OCI-LY1 (cell line): ENCODE measurements around the gene PLXND1.

Experiments
- H2AFZ ChIP-seq: fragments of 200-600 bp; sonication (generic), shearing (Covaris generic); 2 replicates; pipeline ENCODE4 v1.6.0; 2014; ENCODE audit warnings: antibody characterized with exemption, mild to moderate bottlenecking, low read length
- H3F3A ChIP-seq: fragments of 200-600 bp; sonication (generic), shearing (Covaris generic); 2 replicates; pipeline ENCODE4 v1.6.0; 2014; ENCODE audit warnings: mild to moderate bottlenecking, antibody characterized with exemption, low read length, moderate library complexity; ENCODE audit not compliant: insufficient read depth
- H3K27ac ChIP-seq: fragments of 200-600 bp; sonication (generic); 2 replicates; pipeline ENCODE4 v1.5.1; 2014; ENCODE audit warnings: low read length, mixed run types, mild to moderate bottlenecking, low read depth; ENCODE audit not compliant: poor library complexity, severe bottlenecking
- H3K27me3 ChIP-seq: fragments of 200-600 bp; sonication (generic); 2 replicates; pipeline ENCODE4 v1.6.0; 2014; ENCODE audit warnings: antibody characterized with exemption, mild to moderate bottlenecking, low read length, moderate library complexity; ENCODE audit not compliant: insufficient read depth
- H3K36me3 ChIP-seq: fragments of 200-600 bp; sonication (generic); 2 replicates; pipeline ENCODE4 v1.6.1; 2014; ENCODE audit warnings: mild to moderate bottlenecking, antibody characterized with exemption, low read length, moderate library complexity, mixed read lengths; ENCODE audit not compliant: insufficient read depth
- H3K4me1 ChIP-seq: fragments of 200-600 bp; sonication (generic); 2 replicates; pipeline ENCODE4 v1.5.1; 2014; ENCODE audit warnings: mild to moderate bottlenecking, low read length, moderate library complexity; ENCODE audit not compliant: insufficient read depth, severe bottlenecking
- H3K4me2 ChIP-seq: fragments of 200-600 bp; sonication (generic), shearing (Covaris generic); 2 replicates; pipeline ENCODE4 v1.6.1; 2014; ENCODE audit warnings: low read length
- H3K4me3 ChIP-seq: fragments of 200-600 bp; sonication (generic); 2 replicates; pipeline ENCODE4 v1.5.1; 2014; ENCODE audit warnings: low read length, low read depth, mild to moderate bottlenecking, mixed read lengths; ENCODE audit not compliant: poor library complexity, severe bottlenecking
- H3K79me2 ChIP-seq: fragments of 200-600 bp; shearing (Covaris generic); 2 replicates; pipeline ENCODE4 v1.6.1; 2016; ENCODE audit warnings: mixed run types, low read length, mixed read lengths; ENCODE audit not compliant: insufficient read depth
- H3K9ac ChIP-seq: fragments of 200-600 bp; sonication (generic), shearing (Covaris generic); 2 replicates; pipeline ENCODE4 v1.6.1; 2014; ENCODE audit warnings: mild to moderate bottlenecking, low read length, mixed read lengths
- H3K9me2 ChIP-seq: fragments of 200-600 bp; sonication (generic), shearing (Covaris generic); 2 replicates; pipeline ENCODE4 v1.6.1; 2014; ENCODE audit warnings: low read depth, mild to moderate bottlenecking, low read length, mixed read lengths
- H3K9me3 ChIP-seq: fragments of 200-600 bp; shearing (Covaris generic); 2 replicates; pipeline ENCODE4 v1.6.1; 2014; ENCODE audit warnings: low read length, mixed read lengths
- H4K20me1 ChIP-seq: fragments of 200-600 bp; sonication (generic), shearing (Covaris generic); 2 replicates; pipeline ENCODE4 v1.6.0; 2016; ENCODE audit warnings: mild to moderate bottlenecking, low read length; ENCODE audit not compliant: insufficient read depth
- EZH2 ChIP-seq: fragments of 200-600 bp; sonication (generic), shearing (Covaris generic); IDR thresholded peaks from 2 replicates; pipeline ENCODE4 v1.8.0; 2017; ENCODE audit warnings: borderline replicate concordance, mixed run types, mild to moderate bottlenecking, antibody characterized with exemption, low read length, moderate library complexity, mixed read lengths
- TF ChIP-seq, protein P1 (sequence below): fragments of 200-600 bp; sonication (generic), shearing (Covaris generic); IDR thresholded peaks from 2 replicates; pipeline ENCODE4 v1.5.1; 2017; ENCODE audit warnings: mild to moderate bottlenecking, antibody characterized with exemption, low read length, moderate library complexity, mixed read lengths

The PLXND1 gene

DNA sequence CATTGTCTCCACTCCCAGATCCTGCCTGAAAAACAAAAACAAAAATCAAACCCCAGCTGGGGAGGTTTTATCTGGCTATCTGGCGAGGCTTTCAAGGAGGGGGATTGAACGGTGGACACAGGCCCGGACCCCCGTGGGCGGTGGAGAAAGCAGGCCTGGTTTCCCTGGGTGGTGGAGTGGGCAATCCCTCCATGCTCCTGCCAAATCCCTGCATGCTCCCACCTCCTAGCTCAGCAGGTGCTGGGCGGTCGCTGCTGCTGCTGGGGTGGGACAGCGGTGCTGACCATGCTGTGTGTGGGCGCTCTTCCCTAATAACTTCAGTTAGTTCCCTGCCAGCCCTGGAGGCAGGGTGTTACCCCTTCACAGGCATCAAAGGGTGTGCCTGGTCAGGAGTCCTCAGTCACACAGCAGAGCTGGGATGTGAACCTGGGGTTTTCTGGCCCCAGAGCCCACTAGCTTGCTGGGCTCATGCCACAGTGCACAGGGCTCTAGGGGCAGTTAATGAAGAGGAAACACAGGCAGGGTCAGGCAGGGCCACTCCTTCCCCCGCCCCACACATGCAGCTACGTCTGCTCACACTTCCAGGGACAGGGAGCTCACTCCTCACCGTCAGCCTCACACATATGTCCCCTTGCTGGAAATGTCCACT, 15.9 kb upstream of the PLXND1 start:
- Histone ChIP-seq H3K9ac (no peak overlapping the region), H3K79me2 (no peaks in the 10 kb centered on the region), H3K36me3 (no peaks in the 10 kb centered on the region), H3K27ac (no peak overlapping the region), H3K4me2 (no peak overlapping the region), H3F3A (no peaks in the 10 kb centered on the region), H3K4me1 (peaks cover 13% of the 10 kb centered on the region), H3K27me3 (peaks cover 19% of the 10 kb centered on the region), H2AFZ (no peak overlapping the region), H4K20me1 (no peaks in the 10 kb centered on the region), H3K9me3 (no peaks in the 10 kb centered on the region), H3K4me3 (no peak overlapping the region), H3K9me2 (no peaks in the 10 kb centered on the region)
- TF ChIP-seq EZH2 = no peak
- TF ChIP-seq, protein P1, sequence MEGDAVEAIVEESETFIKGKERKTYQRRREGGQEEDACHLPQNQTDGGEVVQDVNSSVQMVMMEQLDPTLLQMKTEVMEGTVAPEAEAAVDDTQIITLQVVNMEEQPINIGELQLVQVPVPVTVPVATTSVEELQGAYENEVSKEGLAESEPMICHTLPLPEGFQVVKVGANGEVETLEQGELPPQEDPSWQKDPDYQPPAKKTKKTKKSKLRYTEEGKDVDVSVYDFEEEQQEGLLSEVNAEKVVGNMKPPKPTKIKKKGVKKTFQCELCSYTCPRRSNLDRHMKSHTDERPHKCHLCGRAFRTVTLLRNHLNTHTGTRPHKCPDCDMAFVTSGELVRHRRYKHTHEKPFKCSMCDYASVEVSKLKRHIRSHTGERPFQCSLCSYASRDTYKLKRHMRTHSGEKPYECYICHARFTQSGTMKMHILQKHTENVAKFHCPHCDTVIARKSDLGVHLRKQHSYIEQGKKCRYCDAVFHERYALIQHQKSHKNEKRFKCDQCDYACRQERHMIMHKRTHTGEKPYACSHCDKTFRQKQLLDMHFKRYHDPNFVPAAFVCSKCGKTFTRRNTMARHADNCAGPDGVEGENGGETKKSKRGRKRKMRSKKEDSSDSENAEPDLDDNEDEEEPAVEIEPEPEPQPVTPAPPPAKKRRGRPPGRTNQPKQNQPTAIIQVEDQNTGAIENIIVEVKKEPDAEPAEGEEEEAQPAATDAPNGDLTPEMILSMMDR = no peak

DNA sequence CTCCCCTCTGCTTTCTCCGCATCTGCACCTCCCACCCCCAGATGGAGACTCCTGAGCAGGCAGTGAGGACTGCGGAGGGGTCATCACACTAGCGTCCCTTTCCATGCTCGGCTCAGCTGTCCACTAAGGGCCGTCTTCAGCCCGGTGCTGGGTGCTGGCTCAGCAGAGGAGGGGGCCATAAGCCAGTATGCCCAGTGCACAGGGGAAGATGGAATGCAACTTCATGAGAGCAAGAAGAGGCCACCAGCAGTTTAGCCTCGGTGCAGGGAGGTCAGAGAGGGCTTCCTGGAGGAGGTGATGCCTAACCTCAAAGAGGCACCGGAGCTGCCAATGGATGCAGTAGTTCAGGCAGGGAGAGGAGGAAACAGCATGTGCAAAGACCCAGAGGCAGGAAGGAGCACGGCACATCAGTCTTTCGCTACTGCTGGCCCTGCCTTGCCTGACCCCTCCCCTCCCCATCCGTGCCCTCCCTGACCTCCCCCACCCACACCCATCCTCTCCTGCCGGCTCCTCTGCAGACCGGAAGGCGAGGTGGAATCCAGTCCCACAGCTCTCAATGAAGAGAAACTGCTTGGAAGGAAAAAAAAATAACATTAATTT, 15.2 kb upstream of the PLXND1 start:
- Histone ChIP-seq H4K20me1 (no peaks in the 10 kb centered on the region), H3K4me2 (no peak overlapping the region), H3K4me1 (peaks cover 7% of the 10 kb centered on the region), H3K9ac (no peak overlapping the region), H3K79me2 (no peaks in the 10 kb centered on the region), H3K9me2 (no peaks in the 10 kb centered on the region), H2AFZ (no peak overlapping the region), H3K36me3 (no peaks in the 10 kb centered on the region), H3K4me3 (no peak overlapping the region), H3K9me3 (no peaks in the 10 kb centered on the region), H3K27me3 (peaks cover 19% of the 10 kb centered on the region), H3F3A (no peaks in the 10 kb centered on the region), H3K27ac (no peak overlapping the region)
- TF ChIP-seq EZH2 = no peak
- TF ChIP-seq, protein P1 = no peak

DNA sequence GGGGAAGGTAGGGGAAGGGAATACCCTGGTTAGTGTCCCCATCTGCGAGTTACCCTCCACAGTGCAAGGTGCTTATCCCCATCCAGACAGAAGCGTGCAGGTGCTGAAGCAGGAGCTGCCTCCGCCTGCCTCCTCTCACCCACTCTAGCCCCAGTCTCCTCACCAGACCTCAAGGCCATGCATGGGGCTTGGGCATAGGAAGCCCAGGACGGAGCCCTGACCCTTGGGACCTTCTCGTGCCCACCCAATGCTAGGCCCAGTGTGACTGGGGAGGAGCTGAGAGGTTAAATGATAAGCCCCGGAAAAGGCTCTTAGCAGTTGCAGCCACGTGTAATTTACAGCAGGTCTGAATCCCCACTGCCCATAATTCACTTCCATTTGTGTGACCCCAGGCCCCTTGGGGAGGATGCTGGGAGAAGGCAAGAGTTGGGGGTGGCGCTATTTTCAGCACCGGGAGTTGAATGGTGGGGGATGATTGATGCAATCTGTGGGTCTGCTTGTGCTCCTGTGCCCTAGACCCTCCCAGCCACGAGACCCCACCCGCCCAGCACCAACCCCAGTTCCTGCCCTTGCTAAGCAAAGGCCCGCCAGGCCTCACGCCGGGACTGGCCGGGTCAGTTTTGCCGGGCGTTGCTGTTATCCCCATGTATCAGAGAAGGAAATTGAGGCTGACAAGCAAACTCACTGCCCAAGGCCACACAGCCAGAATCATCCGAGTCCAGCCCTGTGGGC, 14.5 kb upstream of the PLXND1 start:
- no peak overlapping the region for H3K9ac ChIP-seq
- H3F3A ChIP-seq = no peaks in the 10 kb centered on the region
- H3K4me1 ChIP-seq = peaks cover under 1% of the 10 kb centered on the region
- no peak overlapping the region for H3K27ac ChIP-seq
- no peaks in the 10 kb centered on the region for H3K9me2 ChIP-seq
- H2AFZ ChIP-seq = no peak overlapping the region
- no peaks in the 10 kb centered on the region for H3K36me3 ChIP-seq
- no peaks in the 10 kb centered on the region for H4K20me1 ChIP-seq
- peaks cover 19% of the 10 kb centered on the region for H3K27me3 ChIP-seq
- H3K4me2 ChIP-seq = no peak overlapping the region
- no peak overlapping the region for H3K4me3 ChIP-seq
- no peak for TF ChIP-seq EZH2
- TF ChIP-seq, protein P1 = no peak
- H3K79me2 ChIP-seq = no peaks in the 10 kb centered on the region
- H3K9me3 ChIP-seq = no peaks in the 10 kb centered on the region
